MM.1S (cell line): ENCODE results near the gene PDAP1.

ENCODE experiments used
- DNase-seq: peaks from one replicate; pipeline ENCODE4 v3.0.0-alpha.2; 2015
- H2AFZ ChIP-seq: fragments of 300-600 bp; sonication (generic); 2 replicates; pipeline ENCODE4 v1.6.0; 2016; ENCODE audit warnings: antibody characterized with exemption, low read length
- H3F3A ChIP-seq: fragments of 300-600 bp; sonication (generic); 2 replicates; pipeline ENCODE4 v1.6.1; 2016; ENCODE audit warnings: mild to moderate bottlenecking, antibody characterized with exemption, low read length, moderate library complexity, mixed read lengths; ENCODE audit not compliant: insufficient read depth
- H3K27ac ChIP-seq: fragments of 300-600 bp; sonication (generic); 2 replicates; pipeline ENCODE4 v1.5.1; 2016; ENCODE audit warnings: mild to moderate bottlenecking, low read length
- H3K27me3 ChIP-seq: fragments of 300-600 bp; sonication (generic); replicated peaks from 2 replicates; pipeline ENCODE4 v1.6.0; 2016; ENCODE audit warnings: low read length; ENCODE audit not compliant: insufficient read depth
- H3K36me3 ChIP-seq: fragments of 300-600 bp; sonication (generic); replicated peaks from 2 replicates; pipeline ENCODE4 v1.6.1; 2016; ENCODE audit warnings: mild to moderate bottlenecking, low read length, mixed read lengths; ENCODE audit not compliant: insufficient read depth
- H3K4me1 ChIP-seq: fragments of 300-600 bp; sonication (generic); 2 replicates; pipeline ENCODE4 v1.6.1; 2016; ENCODE audit warnings: low read length, mixed read lengths
- H3K4me2 ChIP-seq: fragments of 300-600 bp; sonication (generic); 2 replicates; pipeline ENCODE4 v1.6.0; 2016; ENCODE audit warnings: low read depth, low read length
- H3K4me3 ChIP-seq: fragments of 300-600 bp; sonication (generic); 2 replicates; pipeline ENCODE4 v1.5.1; 2016; ENCODE audit warnings: low read length, mixed read lengths
- H3K79me2 ChIP-seq: fragments of 300-600 bp; sonication (generic); 2 replicates; pipeline ENCODE4 v1.6.1; 2016; ENCODE audit warnings: mixed run types, low read length, mixed read lengths
- H3K9ac ChIP-seq: fragments of 300-600 bp; sonication (generic); 2 replicates; pipeline ENCODE4 v1.6.1; 2016; ENCODE audit warnings: low read length, mixed read lengths
- H3K9me2 ChIP-seq: fragments of 300-600 bp; sonication (generic); replicated peaks from 2 replicates; pipeline ENCODE4 v1.6.1; 2016; ENCODE audit warnings: mild to moderate bottlenecking, low read length, mixed read lengths; ENCODE audit not compliant: insufficient read depth
- H3K9me3 ChIP-seq: fragments of 300-600 bp; sonication (generic); replicated peaks from 2 replicates; pipeline ENCODE4 v1.6.1; 2016; ENCODE audit warnings: mild to moderate bottlenecking, low read length, mixed read lengths; ENCODE audit not compliant: insufficient read depth
- H4K20me1 ChIP-seq: fragments of 300-600 bp; sonication (generic); 2 replicates; pipeline ENCODE4 v1.6.1; 2016; ENCODE audit warnings: mild to moderate bottlenecking, low read length, moderate library complexity, mixed read lengths; ENCODE audit not compliant: insufficient read depth
- EZH2 ChIP-seq: fragments of 300-600 bp; sonication (generic); optimal IDR thresholded peaks from 2 replicates; pipeline ENCODE3; 2017; ENCODE audit warnings: low read depth, mild to moderate bottlenecking, antibody characterized with exemption, low read length, mixed read lengths
- EZH2phosphoT487 ChIP-seq: fragments of 300-600 bp; sonication (generic); IDR thresholded peaks from 2 replicates; pipeline ENCODE4 v1.6.1; 2018; ENCODE audit warnings: antibody characterized with exemption, low read length
- TF ChIP-seq, protein P1 (sequence below): fragments of 300-600 bp; sonication (generic); IDR thresholded peaks from 2 replicates; pipeline ENCODE4 v1.5.1; 2016; ENCODE audit warnings: antibody characterized with exemption, low read length, mixed read lengths

PDAP1 gene, protein sequence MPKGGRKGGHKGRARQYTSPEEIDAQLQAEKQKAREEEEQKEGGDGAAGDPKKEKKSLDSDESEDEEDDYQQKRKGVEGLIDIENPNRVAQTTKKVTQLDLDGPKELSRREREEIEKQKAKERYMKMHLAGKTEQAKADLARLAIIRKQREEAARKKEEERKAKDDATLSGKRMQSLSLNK

DNA sequence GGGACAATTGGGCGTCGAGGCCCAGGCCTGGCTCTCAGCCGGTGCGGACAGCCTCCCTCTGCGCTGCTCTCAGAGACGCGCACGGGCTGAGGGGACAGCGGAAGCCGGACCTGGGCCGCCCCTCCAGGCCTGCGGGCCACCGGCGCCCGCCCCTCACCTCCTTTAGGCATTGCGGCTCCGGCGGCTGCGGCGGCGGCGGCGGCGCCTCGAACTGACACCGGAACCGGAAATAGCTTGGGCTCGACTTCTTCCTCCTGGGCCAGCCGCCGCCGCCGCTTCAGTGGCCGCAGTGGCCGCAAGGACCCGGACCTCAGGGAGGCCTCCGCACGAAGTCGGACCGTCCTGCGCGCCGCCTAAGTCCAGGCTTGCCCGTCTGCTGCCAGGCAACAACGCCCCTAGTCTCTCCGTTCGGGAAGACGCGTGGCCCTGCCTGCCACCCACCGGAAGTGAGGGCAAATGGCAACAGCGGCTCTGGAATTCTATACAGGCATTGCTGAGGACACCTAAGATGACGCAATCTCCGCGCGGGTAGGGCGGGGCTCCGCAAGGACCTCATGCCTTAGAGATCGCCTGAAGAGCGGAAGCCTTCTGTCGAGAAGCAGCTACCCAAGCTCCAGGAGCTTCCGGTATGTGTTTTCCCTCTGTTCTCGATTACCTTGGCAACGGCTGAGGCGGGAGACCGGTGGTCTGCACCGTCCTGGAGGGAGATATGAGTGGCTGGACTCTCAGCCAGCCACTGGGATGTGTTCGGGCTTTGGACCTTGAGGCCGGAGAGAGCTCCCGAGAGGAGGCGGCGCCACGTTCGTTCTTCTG, at the start of gene PDAP1, which contains the start of gene BUD31:
TSS of gene PDAP1 (minus strand) at position 219 of the 813 bp plus-strand sequence. CDS start at position 170, 49 bp downstream.
TSS of gene BUD31 (plus strand) at position 591 of the 813 bp plus-strand sequence. CDS start 2,124 bp downstream, outside the sequence.
- Histone ChIP-seq H3K4me1 (peaks cover 11% of the 10 kb centered on the region), H3K27ac (peak within 1 kb of the TSS; percentile 88)

DNA sequence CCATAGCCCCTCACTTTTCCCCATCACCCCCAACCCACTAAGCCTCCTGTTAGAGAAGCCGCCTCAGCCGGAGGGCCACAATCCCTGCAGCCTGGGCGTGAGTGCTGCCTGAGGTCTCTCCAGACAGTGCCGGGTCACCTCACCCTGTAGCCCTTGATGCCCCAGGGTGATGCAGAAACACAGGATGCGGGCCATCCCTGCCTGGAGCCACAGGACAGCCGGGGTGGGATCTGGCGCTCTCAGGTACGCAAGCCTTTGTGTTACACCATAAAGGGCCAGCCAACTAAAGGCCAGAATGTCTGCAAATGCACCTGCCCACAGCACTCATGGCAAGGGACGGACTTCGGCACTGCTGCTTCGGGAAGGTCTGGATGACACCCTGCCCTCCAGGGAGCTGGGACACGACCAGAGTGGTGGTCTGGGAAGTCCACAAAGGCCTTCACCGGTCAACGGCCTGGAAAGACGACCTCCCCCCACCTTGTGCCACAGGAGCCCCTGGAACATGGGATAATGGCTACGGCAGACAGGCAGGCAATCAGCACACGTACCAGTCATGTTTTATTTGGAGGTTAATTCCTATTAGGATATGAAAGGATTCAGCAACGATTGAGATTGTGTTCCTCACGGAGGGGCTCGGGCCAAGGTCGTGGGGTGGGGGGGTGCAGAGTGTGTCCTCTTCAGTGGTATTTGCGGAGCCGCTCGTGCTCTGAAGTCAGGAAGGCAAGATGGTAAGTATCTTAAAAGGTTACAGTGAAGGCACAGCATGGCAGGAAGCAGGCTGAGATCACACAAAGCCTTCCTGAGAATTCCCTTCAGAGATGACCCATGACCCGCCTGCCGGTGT, 49.5 kb upstream of the PDAP1 start:
- Histone ChIP-seq H4K20me1 (peaks cover 9% of the 10 kb centered on the region; the same call in 1 of the 2 replicates), H3K4me2 (no peak overlapping the region), H3K79me2 (peaks cover 92% of the 10 kb centered on the region), H3K9me3 (no peaks in the 10 kb centered on the region), H3K27ac (no peak overlapping the region), H2AFZ (no peak overlapping the region), H3K9ac (no peak overlapping the region), H3K4me1 (no peaks in the 10 kb centered on the region; the same call in 1 of the 2 replicates), H3F3A (peaks cover 4% of the 10 kb centered on the region; the same call in 1 of the 2 replicates), H3K4me3 (no peak overlapping the region), H3K9me2 (no peaks in the 10 kb centered on the region), H3K27me3 (no peaks in the 10 kb centered on the region), H3K36me3 (peaks cover 10% of the 10 kb centered on the region)
- DNase-seq = no peak
- TF ChIP-seq, protein P1, sequence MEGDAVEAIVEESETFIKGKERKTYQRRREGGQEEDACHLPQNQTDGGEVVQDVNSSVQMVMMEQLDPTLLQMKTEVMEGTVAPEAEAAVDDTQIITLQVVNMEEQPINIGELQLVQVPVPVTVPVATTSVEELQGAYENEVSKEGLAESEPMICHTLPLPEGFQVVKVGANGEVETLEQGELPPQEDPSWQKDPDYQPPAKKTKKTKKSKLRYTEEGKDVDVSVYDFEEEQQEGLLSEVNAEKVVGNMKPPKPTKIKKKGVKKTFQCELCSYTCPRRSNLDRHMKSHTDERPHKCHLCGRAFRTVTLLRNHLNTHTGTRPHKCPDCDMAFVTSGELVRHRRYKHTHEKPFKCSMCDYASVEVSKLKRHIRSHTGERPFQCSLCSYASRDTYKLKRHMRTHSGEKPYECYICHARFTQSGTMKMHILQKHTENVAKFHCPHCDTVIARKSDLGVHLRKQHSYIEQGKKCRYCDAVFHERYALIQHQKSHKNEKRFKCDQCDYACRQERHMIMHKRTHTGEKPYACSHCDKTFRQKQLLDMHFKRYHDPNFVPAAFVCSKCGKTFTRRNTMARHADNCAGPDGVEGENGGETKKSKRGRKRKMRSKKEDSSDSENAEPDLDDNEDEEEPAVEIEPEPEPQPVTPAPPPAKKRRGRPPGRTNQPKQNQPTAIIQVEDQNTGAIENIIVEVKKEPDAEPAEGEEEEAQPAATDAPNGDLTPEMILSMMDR = no peak
- TF ChIP-seq EZH2 (no peak), EZH2phosphoT487 (no peak)

More for the DNA sequence above, at the start of gene PDAP1, which contains the start of gene BUD31:
- Histone ChIP-seq H3K36me3 (peaks cover 4% of the 10 kb centered on the region; the same call in 1 of the 2 replicates), H2AFZ (peak within 1 kb of the TSS; percentile 83), H3K9me2 (no peaks in the 10 kb centered on the region), H3K9me3 (no peaks in the 10 kb centered on the region), H3F3A (0 out of 2 replicates have a peak, but pooled peaks cover 4% of the 10 kb centered on the region), H3K4me2 (peak within 1 kb of the TSS; percentile 91), H3K79me2 (peaks cover 92% of the 10 kb centered on the region), H3K27me3 (no peaks in the 10 kb centered on the region), H3K9ac (peak within 1 kb of the TSS; percentile 92), H4K20me1 (no peaks in the 10 kb centered on the region; the same call in 1 of the 2 replicates), H3K4me3 (peak within 1 kb of the TSS; percentile 94)
- peak; percentile 93 for DNase-seq
- no peak for TF ChIP-seq EZH2
- TF ChIP-seq EZH2phosphoT487 = no peak
- TF ChIP-seq, protein P1 = no peak

DNA sequence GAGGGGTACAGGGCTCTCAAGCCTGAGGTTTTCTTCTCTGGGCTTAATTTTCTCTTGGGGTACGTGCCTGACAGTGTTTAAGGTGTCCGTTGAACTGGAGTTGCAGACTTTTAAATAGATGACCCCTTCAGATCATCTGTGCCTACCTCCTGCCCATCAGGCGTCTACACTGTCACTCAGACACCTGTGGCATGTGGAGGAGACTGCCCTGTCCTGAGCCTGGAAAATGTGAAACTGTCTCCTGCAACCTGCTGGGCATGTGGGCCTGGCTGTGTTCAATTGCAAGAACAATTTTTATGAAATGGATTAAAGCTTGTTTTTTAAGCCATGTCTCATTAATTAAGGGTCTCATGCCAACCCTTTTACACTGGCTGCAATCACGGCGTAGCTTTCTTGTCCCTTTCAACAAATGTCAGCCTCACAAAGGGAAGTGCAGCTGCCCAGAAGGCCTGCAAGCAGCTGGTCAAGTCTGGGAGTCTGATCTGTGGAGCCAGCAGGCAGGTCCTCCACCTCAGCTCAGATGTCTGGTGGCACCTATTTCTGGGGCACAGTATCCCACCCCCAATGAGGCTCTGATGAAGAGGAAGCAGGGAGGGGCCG, 48.8 kb upstream of the PDAP1 start:
- Histone ChIP-seq H4K20me1 (peaks cover 8% of the 10 kb centered on the region; the same call in 1 of the 2 replicates), H3K9me2 (no peaks in the 10 kb centered on the region), H3K4me1 (no peaks in the 10 kb centered on the region), H3K9ac (no peak overlapping the region), H3K9me3 (no peaks in the 10 kb centered on the region), H3K27ac (no peak overlapping the region), H3K4me3 (no peak overlapping the region), H3K79me2 (peaks cover 85% of the 10 kb centered on the region), H3F3A (peaks cover 4% of the 10 kb centered on the region; the same call in 1 of the 2 replicates), H3K27me3 (no peaks in the 10 kb centered on the region), H3K4me2 (no peak overlapping the region), H3K36me3 (peaks cover 10% of the 10 kb centered on the region), H2AFZ (no peak overlapping the region)
- DNase-seq = no peak
- no peak for TF ChIP-seq EZH2
- no peak for TF ChIP-seq EZH2phosphoT487
- TF ChIP-seq, protein P1 = no peak
